Brain microvascular endothelial cell (primary cell): ENCODE measurements around the gene ALDH1B1.

Experiments used
- DNase-seq: peaks from one replicate; pipeline ENCODE4 v3.0.0-alpha.2; 2020
- H3K27ac ChIP-seq: fragments of 250-450 bp; sonication (Bioruptor Pico); 2 replicates; pipeline ENCODE4 v1.5.1; 2020; ENCODE audit warnings: mild to moderate bottlenecking, moderate library complexity
- H3K27me3 ChIP-seq: fragments of 250-450 bp; sonication (Bioruptor Pico); replicated peaks from 2 replicates; pipeline ENCODE4 v1.5.1; 2020; ENCODE audit warnings: mild to moderate bottlenecking
- H3K36me3 ChIP-seq: fragments of 250-450 bp; sonication (Bioruptor Pico); replicated peaks from 2 replicates; pipeline ENCODE4 v1.5.1; 2020; ENCODE audit warnings: mild to moderate bottlenecking
- H3K4me3 ChIP-seq: 2 replicates; pipeline ENCODE4 v1.5.1; 2011; ENCODE audit warnings: low read depth, mild to moderate bottlenecking, control low read depth, low read length, moderate library complexity
- CTCF ChIP-seq: IDR thresholded peaks from 2 replicates; pipeline ENCODE4 v1.5.1; 2011; ENCODE audit warnings: low read depth, mild to moderate bottlenecking, moderate library complexity, low read length, control low read depth, inconsistent platforms; ENCODE audit errors: missing control alignments
- in situ Hi-C: cut with HindIII; loops from 2 replicates; pipeline ENCODE4 v1.10.0; 2017; ENCODE audit warnings: low sequenced_read_pairs, low pct_ligation_motif_present

Gene ALDH1B1

GRCh38 chr9:38417003-38417945 is 24.8 kb downstream of the ALDH1B1 start:
- TF ChIP-seq CTCF, result peak; percentile 74
- Histone ChIP-seq H3K4me3 (no peak overlapping the region), H3K36me3 (no peaks in the 10 kb centered on the region), H3K27ac (no peak overlapping the region), H3K27me3 (peaks cover 44% of the 10 kb centered on the region)
- DNase-seq, result no peak
- in situ Hi-C loops, result no loop called here

- TF ChIP-seq CTCF, result no peak
- no peak for DNase-seq
- no peak overlapping the region for H3K4me3 ChIP-seq
- H3K27ac ChIP-seq, result no peak overlapping the region
- in situ Hi-C loops, result no loop called here
- no peaks in the 10 kb centered on the region for H3K36me3 ChIP-seq
- peaks cover 45% of the 10 kb centered on the region for H3K27me3 ChIP-seq
Observed at GRCh38 chr9:38418366-38418765, 25.9 kb downstream of the ALDH1B1 start.

- in situ Hi-C loops, result no loop called here
- Histone ChIP-seq H3K4me3 (no peak overlapping the region), H3K27me3 (peaks cover 44% of the 10 kb centered on the region), H3K36me3 (no peaks in the 10 kb centered on the region), H3K27ac (no peak overlapping the region)
- DNase-seq, result no peak
- TF ChIP-seq CTCF, result no peak
Observed at GRCh38 chr9:38419181-38419580, 26.7 kb downstream of the ALDH1B1 start.

- TF ChIP-seq CTCF, result no peak
- in situ Hi-C loops, result no loop called here
- H3K27ac ChIP-seq, result no peak overlapping the region
- no peaks in the 10 kb centered on the region for H3K36me3 ChIP-seq
- H3K4me3 ChIP-seq, result no peak overlapping the region
- H3K27me3 ChIP-seq, result peaks cover 47% of the 10 kb centered on the region
- no peak for DNase-seq
Observed at GRCh38 chr9:38421498-38422211, 29.2 kb downstream of the ALDH1B1 start.

- Histone ChIP-seq H3K36me3 (no peaks in the 10 kb centered on the region), H3K27me3 (peaks cover 46% of the 10 kb centered on the region), H3K27ac (no peak overlapping the region), H3K4me3 (no peak overlapping the region)
- DNase-seq, result no peak
- TF ChIP-seq CTCF, result no peak
- in situ Hi-C loops, result no loop called here
Observed at GRCh38 chr9:38422555-38423260, 30.2 kb downstream of the ALDH1B1 start.
